ENCODE measurements around the gene TGM6. TPM values are rescaled to one million over a fixed set of nuclear protein-coding genes. Genes with fewer than 3 reads are reported as not detected.
A peak's percentile ranks its signal among the peaks of the same experiment; 100 is the strongest.

The TGM6 gene
- total RNA-seq, 2 experiments from 2014 or later: not detected

DNA sequence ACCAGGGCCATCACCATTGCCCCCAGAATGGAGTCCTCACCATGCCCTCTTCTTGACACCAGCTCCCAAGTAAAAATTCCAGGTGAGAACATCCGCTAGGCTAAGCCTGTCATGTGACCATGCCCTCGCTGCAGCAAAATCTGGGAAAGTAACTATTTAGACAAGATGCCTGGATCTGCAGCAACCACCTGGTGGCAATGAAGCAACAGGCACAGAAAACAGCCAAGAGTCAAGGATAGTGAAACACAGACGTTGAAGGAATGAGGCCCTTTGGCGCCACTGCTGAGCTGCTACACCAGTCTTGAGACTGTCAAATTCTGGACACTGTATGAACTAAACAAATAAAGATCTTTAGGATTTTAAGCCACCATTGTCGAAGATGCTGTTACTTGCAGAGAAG, 30.1 kb upstream of the TGM6 start:
- Mint-ChIP-seq H3K4me1 (no peaks in the 10 kb centered on the region), H3K4me3 (no peak overlapping the region), H3K27ac (no peak overlapping the region), H3K36me3 (no peaks in the 10 kb centered on the region), H3K27me3 (peaks cover 28% of the 10 kb centered on the region), H3K9me3 (no peaks in the 10 kb centered on the region)
- no peak for DNase-seq

GRCh38 chr20:2353231-2353630, 27.5 kb upstream of the TGM6 start:
- H3K27me3 Mint-ChIP-seq: peaks cover 26% of the 10 kb centered on the region
- no peaks in the 10 kb centered on the region for H3K36me3 Mint-ChIP-seq
- no peak for DNase-seq
- H3K4me1 Mint-ChIP-seq: no peaks in the 10 kb centered on the region
- no peak overlapping the region for H3K4me3 Mint-ChIP-seq
- no peaks in the 10 kb centered on the region for H3K9me3 Mint-ChIP-seq
- H3K27ac Mint-ChIP-seq: no peak overlapping the region

DNA sequence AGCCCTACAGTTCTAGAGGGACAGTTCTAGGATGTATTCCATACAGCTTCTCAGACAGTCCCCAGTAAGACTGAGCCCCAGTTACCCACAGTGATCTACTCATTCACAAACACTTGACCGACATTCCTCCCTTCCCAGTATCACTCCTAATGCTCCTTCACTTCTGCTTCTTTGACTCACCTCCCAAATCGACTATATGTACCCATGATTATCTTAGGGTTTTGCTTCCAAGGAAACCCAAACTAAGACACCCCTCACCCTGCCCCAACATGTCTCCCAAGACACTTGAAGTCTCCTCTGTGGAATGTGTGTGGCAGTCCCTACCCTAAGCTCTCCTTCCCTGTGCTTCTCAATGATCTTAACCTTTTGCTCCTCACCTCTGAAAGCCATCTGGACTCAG, 23.6 kb upstream of the TGM6 start:
- H3K27me3 Mint-ChIP-seq: peaks cover 29% of the 10 kb centered on the region
- H3K9me3 Mint-ChIP-seq: peaks cover 23% of the 10 kb centered on the region
- no peak for DNase-seq
- peaks cover 3% of the 10 kb centered on the region for H3K36me3 Mint-ChIP-seq
- no peak overlapping the region for H3K27ac Mint-ChIP-seq
- H3K4me3 Mint-ChIP-seq: no peak overlapping the region
- H3K4me1 Mint-ChIP-seq: no peaks in the 10 kb centered on the region

GRCh38 chr20:2358006-2358405, 22.7 kb upstream of the TGM6 start:
- DNase-seq: no peak
- Mint-ChIP-seq H3K27me3 (peaks cover 27% of the 10 kb centered on the region), H3K9me3 (peaks cover 23% of the 10 kb centered on the region), H3K27ac (no peak overlapping the region), H3K4me3 (no peak overlapping the region), H3K36me3 (peaks cover 3% of the 10 kb centered on the region), H3K4me1 (no peaks in the 10 kb centered on the region)

DNA sequence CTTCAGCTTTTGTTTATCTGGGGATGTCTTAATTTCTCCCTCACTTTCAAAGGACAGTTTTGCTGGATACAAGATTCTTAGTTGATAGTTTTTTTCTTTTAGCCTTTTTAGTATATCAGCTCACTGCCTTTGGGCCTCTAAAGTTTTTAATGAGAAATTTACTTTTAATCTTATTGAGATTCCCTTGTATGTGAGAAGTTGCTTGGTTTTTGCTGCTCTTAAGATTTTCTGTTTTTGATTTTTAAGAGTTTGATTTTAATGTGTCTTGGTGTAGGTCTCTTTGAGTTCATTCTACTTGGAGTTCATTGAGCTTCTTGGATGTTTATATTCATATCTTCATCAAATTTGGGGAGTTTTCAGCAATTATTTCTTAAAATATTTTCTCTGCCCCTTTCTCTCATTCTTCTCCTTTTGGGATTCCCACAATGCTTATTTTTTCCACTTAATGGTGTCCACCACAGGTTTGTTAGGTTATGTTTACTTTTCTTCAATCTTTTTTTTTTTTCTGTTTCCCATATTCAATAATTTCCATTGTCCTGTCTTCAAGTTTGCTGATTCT, 19.6 kb upstream of the TGM6 start:
- Mint-ChIP-seq H3K27me3 (peaks cover 27% of the 10 kb centered on the region), H3K36me3 (peaks cover 3% of the 10 kb centered on the region), H3K27ac (no peak overlapping the region), H3K4me3 (no peak overlapping the region), H3K4me1 (no peaks in the 10 kb centered on the region), H3K9me3 (peaks cover 23% of the 10 kb centered on the region)
- no peak for DNase-seq

GRCh38 chr20:2363187-2363586, 17.5 kb upstream of the TGM6 start:
- DNase-seq: no peak
- H3K9me3 Mint-ChIP-seq: peaks cover 23% of the 10 kb centered on the region
- no peak overlapping the region for H3K27ac Mint-ChIP-seq
- H3K4me3 Mint-ChIP-seq: no peak overlapping the region
- peaks cover 39% of the 10 kb centered on the region for H3K27me3 Mint-ChIP-seq
- no peaks in the 10 kb centered on the region for H3K4me1 Mint-ChIP-seq
- H3K36me3 Mint-ChIP-seq: peaks cover 3% of the 10 kb centered on the region

DNA sequence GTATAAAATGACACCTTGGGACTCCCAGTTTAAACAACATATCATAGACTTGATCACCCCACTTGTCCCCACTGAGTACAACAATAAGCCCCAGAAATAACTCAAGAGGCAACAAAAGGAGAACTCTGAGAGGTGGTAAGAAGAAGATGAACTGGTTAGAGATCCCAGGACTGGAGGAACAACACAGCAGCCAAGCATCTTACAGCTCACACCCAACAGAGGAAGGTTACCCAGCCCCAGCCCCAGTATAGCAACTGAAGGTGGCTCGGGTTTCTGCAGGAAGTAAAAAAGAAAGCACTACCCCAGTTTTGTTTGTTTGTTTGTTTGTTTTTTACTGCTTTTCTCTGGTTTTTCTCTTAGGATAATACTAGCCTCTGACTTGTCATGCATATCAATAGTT, 17.1 kb upstream of the TGM6 start:
- DNase-seq: no peak
- peaks cover 43% of the 10 kb centered on the region for H3K27me3 Mint-ChIP-seq
- H3K27ac Mint-ChIP-seq: no peak overlapping the region
- H3K36me3 Mint-ChIP-seq: peaks cover 3% of the 10 kb centered on the region
- no peak overlapping the region for H3K4me3 Mint-ChIP-seq
- H3K4me1 Mint-ChIP-seq: no peaks in the 10 kb centered on the region
- H3K9me3 Mint-ChIP-seq: peaks cover 23% of the 10 kb centered on the region

- H3K9me3 Mint-ChIP-seq: peaks cover 23% of the 10 kb centered on the region
- H3K4me1 Mint-ChIP-seq: no peaks in the 10 kb centered on the region
- no peak overlapping the region for H3K4me3 Mint-ChIP-seq
- peaks cover 45% of the 10 kb centered on the region for H3K27me3 Mint-ChIP-seq
- no peak for DNase-seq
- H3K27ac Mint-ChIP-seq: no peak overlapping the region
- H3K36me3 Mint-ChIP-seq: peaks cover 3% of the 10 kb centered on the region
Measured at GRCh38 chr20:2364044-2364443, 16.7 kb upstream of the TGM6 start.

DNA sequence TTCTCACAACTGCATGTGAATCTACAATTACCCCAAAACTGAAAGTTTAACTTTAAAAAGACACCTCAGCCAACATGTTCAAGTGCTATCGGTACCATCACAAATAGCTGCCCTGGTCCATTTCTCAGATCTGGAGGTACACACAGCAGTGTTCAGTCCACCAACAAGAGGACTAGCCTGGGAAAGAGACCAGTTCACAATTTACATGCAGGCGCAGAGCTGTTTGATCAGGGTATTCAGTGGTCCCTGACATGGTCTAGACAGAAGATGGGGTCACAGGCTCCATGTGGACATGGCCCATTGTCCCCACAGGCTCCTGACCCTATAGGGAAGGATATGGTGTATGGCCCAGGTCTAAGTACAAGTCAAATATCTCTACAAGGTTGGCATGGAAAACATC, 15.6 kb upstream of the TGM6 start:
- Mint-ChIP-seq H3K27me3 (peaks cover 48% of the 10 kb centered on the region), H3K4me3 (no peak overlapping the region), H3K4me1 (no peaks in the 10 kb centered on the region), H3K27ac (no peak overlapping the region), H3K9me3 (peaks cover 19% of the 10 kb centered on the region), H3K36me3 (peaks cover 3% of the 10 kb centered on the region)
- no peak for DNase-seq

DNA sequence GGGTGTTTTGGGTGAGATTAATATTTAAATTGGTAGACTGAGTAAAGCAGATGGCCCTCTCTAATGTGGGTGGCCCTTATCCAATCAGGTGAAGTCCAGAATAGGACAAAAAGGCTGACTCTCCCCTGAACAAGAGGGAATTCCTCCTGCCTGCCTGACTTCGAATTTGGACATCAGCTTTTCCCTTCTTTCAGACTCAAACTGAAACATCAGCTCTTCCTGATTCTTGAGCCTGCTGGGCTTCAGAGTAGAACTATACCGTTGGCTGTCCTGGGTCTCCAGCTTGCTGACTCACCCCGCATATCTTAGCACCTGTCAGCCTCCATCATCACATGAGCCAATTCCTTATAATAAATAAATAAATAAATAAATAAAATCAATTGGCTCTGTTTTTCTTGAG, 15.0 kb upstream of the TGM6 start:
- H3K27me3 Mint-ChIP-seq: peaks cover 53% of the 10 kb centered on the region
- H3K27ac Mint-ChIP-seq: no peak overlapping the region
- no peak for DNase-seq
- peaks cover 3% of the 10 kb centered on the region for H3K36me3 Mint-ChIP-seq
- peaks cover 16% of the 10 kb centered on the region for H3K9me3 Mint-ChIP-seq
- no peak overlapping the region for H3K4me3 Mint-ChIP-seq
- no peaks in the 10 kb centered on the region for H3K4me1 Mint-ChIP-seq

- no peaks in the 10 kb centered on the region for H3K4me1 Mint-ChIP-seq
- H3K4me3 Mint-ChIP-seq: no peak overlapping the region
- H3K27me3 Mint-ChIP-seq: peaks cover 73% of the 10 kb centered on the region
- DNase-seq: no peak
- H3K27ac Mint-ChIP-seq: no peak overlapping the region
- no peaks in the 10 kb centered on the region for H3K36me3 Mint-ChIP-seq
- H3K9me3 Mint-ChIP-seq: peaks cover 3% of the 10 kb centered on the region
Measured at GRCh38 chr20:2368621-2369020, 12.1 kb upstream of the TGM6 start.

DNA sequence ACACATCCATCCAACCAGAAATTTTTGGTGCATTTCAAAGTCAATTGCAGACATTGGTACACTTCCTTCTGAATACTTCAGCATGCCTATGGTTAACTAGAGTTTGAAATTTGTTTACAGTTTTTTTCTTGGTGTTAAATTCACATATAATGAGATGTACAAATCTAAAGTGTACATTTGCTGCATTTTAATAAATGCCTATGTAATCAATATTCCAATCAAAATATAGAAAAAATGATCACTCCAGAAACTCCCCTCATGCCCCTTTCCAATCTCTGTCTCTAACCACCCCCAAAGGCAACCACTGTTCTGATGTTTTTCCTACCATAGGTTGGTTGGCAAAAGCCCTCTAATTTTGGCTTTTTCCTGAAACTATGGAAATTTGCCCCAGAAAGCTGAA, 7.6 kb upstream of the TGM6 start:
- no peak overlapping the region for H3K27ac Mint-ChIP-seq
- peaks cover 79% of the 10 kb centered on the region for H3K27me3 Mint-ChIP-seq
- peaks cover 3% of the 10 kb centered on the region for H3K9me3 Mint-ChIP-seq

DNA sequence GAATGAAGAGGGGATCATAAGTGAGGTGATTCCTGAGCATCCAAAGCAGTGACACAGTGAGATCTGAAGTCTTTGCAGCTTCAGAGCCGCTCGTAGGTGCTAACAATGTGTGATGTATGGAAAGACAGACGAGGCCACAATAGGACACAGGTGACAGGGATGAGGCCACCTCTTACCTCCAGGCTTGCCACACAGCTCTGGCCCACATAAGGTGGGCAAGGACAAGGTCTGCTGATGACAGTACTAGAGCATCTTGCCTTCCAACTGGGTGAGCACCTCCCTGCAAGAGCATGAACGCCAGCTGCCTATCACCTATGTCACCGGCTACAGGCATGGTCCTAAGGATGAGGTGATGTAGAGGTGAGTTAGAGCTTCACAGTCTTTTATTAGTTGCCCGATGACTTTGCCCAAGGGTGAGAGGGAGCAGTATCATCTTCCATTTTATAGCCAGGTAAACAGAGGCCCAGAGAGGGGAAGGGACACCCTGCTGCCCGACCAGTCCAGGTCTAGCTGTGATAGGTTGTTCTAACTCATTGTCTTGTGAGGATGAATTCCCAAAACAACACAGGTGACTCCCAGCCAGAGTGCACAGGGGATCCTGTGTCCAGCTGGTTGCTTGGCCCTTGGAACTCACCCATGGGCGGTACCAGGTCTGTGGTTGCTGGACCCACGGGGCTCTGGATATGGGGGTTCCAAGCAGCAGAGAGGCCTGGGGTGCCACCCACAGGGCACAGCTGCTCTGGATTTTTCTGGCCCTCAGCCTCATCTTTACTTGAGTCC, 6.2 kb upstream of the TGM6 start:
- Mint-ChIP-seq H3K36me3 (no peaks in the 10 kb centered on the region), H3K27me3 (peaks cover 75% of the 10 kb centered on the region), H3K9me3 (no peaks in the 10 kb centered on the region), H3K27ac (no peak overlapping the region), H3K4me1 (peaks cover 11% of the 10 kb centered on the region), H3K4me3 (no peak overlapping the region)
- no peak for DNase-seq

More for the DNA sequence above, 7.6 kb upstream of the TGM6 start:
- Mint-ChIP-seq H3K4me1 (no peaks in the 10 kb centered on the region), H3K36me3 (no peaks in the 10 kb centered on the region), H3K4me3 (no peak overlapping the region)
- DNase-seq: no peak

- Mint-ChIP-seq H3K36me3 (no peaks in the 10 kb centered on the region), H3K27ac (no peak overlapping the region), H3K4me1 (peaks cover 16% of the 10 kb centered on the region), H3K9me3 (no peaks in the 10 kb centered on the region), H3K27me3 (peaks cover 48% of the 10 kb centered on the region), H3K4me3 (no peak overlapping the region)
- no peak for DNase-seq
Measured at GRCh38 chr20:2378893-2379292, 1.8 kb upstream of the TGM6 start.

GRCh38 chr20:2379511-2380229, 1.0 kb upstream of the TGM6 start:
- Mint-ChIP-seq H3K4me3 (no peak overlapping the region), H3K36me3 (no peaks in the 10 kb centered on the region), H3K9me3 (no peaks in the 10 kb centered on the region), H3K27me3 (peaks cover 40% of the 10 kb centered on the region), H3K27ac (no peak overlapping the region), H3K4me1 (peaks cover 18% of the 10 kb centered on the region)
- peak; percentile 27 for DNase-seq

All from activated naive CD8-positive, alpha-beta T cell treated with anti-CD3 and anti-CD28 coated beads for 36 hours (primary cell).